ES-I3 (cell line): ENCODE data around the gene LRRD1.
A peak's percentile ranks its signal among the peaks of the same experiment; 100 is the strongest.
"Not testable (repeated sequence)": the region's sequence is repeated elsewhere in the genome, so short reads cannot be mapped to it uniquely, and the experiment has no call there.

Experiments used
- H3K36me3 ChIP-seq: 2 replicates; pipeline ENCODE4 v1.6.1; 2013; ENCODE audit warnings: mild to moderate bottlenecking, low read length, control low read depth, moderate library complexity; ENCODE audit not compliant: insufficient read depth
- H3K4me1 ChIP-seq: 2 replicates; pipeline ENCODE4 v1.6.1; 2013; ENCODE audit warnings: mild to moderate bottlenecking, control low read depth, low read length; ENCODE audit not compliant: insufficient read depth
- H3K9ac ChIP-seq: 2 replicates; pipeline ENCODE4 v1.6.1; 2013; ENCODE audit warnings: low read depth, mild to moderate bottlenecking, low read length, moderate library complexity
- H3K9me3 ChIP-seq: 2 replicates; pipeline ENCODE4 v1.6.1; 2013; ENCODE audit warnings: mild to moderate bottlenecking, low read length, moderate library complexity; ENCODE audit not compliant: control insufficient read depth, insufficient read depth

The LRRD1 gene

DNA sequence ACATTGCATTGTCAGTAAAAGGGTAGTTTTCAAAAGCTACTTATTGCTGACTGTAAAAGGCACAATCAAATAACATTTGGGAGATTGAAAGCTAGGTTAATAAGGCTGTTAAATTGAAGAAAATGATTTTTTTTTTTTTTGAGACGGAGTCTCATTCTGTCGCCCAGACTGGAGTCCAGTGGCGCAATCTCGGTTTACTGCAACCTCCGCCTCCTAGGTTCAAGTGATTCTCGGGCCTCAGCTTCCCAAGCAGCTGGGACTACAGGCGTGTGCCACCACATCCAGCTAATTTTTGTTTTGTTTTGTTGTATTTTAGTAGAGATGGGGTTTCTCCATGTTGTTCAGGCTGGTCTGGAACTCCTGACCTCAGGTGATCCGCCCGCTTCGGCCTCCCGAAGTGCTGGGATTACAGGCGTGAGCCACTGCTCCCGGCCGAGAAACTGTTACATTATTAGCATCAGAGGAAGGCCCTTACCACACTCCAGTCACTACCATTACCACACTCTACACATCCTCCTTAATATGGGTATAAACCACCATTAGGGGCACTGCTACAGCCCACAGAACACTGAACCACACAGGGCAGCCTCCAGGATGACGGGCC, 45.7 kb downstream of the LRRD1 start:
- Histone ChIP-seq H3K4me1 (no peaks in the 10 kb centered on the region), H3K9ac (peak overlapping the region; percentile 77), H3K36me3 (peaks cover 10% of the 10 kb centered on the region; the same call in 1 of the 2 replicates), H3K9me3 (no peaks in the 10 kb centered on the region)

DNA sequence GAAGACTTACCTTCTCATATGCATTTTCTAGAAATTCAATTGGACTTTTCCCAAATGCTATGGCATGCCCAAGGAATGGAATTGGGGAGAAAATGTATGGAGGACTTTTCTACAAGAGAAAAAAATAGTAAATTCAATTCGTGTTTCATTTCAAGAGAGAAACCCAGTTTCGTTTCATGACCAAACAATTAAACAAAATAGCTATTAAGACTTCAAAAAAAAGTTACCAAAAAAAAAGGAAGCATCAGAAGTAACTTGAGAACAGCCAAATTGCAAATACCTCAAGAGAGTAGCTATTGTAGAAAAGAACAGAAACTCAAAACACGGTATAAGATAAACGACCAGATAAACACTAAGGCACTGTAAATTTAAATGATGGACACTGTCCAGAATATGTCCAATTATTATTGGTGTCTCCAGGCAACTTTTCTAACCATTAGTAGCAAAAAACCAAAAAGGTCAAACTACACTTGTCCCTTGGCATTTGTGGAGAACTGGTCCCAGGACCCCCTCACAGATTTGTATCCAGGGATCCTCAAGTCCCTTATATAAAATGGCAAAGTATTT, 47.1 kb downstream of the LRRD1 start:
- Histone ChIP-seq H3K9me3 (no peaks in the 10 kb centered on the region), H3K4me1 (no peaks in the 10 kb centered on the region), H3K36me3 (peaks cover 18% of the 10 kb centered on the region; the same call in 1 of the 2 replicates), H3K9ac (no peak overlapping the region)

DNA sequence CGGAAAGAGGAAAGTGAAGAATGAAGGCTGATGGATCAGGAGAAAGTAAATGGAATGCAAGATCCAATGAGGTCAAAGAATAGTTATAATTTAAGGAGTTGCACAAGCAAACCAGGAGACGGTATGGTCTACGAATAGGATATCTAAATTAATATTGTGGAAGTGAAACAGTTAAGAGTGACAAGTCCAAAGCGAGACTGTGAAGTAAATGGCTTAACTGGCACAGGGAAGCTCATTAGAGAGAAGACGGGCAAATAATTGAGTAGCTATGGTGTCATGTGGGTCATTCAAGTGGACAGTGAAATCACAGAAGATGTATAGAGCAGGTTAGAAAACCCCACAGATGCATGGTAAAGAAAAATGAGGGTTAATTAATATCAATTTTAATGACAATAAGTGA, 47.8 kb downstream of the LRRD1 start:
- Histone ChIP-seq H3K4me1 (no peaks in the 10 kb centered on the region), H3K36me3 (peaks cover 18% of the 10 kb centered on the region; the same call in 1 of the 2 replicates), H3K9ac (no peak overlapping the region), H3K9me3 (no peaks in the 10 kb centered on the region)

DNA sequence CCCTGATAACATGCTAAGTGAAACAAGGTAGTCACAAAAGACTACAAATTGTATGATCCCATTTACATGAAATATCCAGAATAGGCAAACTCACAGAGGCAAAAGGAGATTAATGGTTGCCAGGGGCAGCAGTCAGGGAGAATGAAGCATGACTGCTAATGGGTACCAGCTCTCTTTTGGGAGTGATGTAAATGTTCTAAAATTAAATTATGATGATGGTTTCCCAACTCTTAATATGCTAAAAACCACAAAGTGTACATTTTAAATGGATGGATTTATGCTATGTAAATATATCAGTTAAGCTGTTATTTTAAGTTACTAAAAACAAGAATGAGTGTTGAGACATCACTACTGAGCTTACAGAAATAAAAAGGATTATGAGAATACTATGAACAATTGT, 57.3 kb downstream of the LRRD1 start:
- Histone ChIP-seq H3K36me3 (0 out of 2 replicates have a peak, but pooled peaks cover 7% of the 10 kb centered on the region), H3K4me1 (no peaks in the 10 kb centered on the region), H3K9me3 (no peaks in the 10 kb centered on the region), H3K9ac (no peak overlapping the region)

DNA sequence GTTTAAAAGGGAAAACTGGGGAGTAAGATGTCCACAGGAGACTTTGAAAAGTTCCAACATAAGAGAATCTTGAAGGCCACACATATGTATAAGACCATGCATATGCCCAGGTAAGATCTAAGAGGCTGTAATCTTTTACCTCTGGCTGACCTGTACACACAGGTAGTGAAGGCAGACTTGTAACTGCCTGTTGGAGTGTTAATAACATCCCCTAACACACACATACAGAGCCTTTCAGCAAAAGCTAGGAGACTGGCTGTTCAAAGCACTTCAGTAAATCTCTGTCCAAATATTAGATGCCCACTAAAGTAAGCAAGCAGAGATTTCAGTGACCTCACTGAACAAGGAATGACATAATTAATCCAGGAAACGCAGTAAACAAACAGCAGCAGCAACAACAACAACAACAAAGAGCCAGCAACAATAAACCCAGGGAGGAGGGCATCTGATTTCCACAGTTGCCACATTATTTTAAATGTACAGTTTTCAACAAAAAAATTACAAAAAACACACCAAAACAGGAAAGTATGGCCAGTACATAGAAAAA, 59.7 kb downstream of the LRRD1 start:
- no peaks in the 10 kb centered on the region for H3K9me3 ChIP-seq
- H3K36me3 ChIP-seq = 0 out of 2 replicates have a peak, but pooled peaks cover 7% of the 10 kb centered on the region
- no peak overlapping the region for H3K9ac ChIP-seq
- H3K4me1 ChIP-seq = no peaks in the 10 kb centered on the region

DNA sequence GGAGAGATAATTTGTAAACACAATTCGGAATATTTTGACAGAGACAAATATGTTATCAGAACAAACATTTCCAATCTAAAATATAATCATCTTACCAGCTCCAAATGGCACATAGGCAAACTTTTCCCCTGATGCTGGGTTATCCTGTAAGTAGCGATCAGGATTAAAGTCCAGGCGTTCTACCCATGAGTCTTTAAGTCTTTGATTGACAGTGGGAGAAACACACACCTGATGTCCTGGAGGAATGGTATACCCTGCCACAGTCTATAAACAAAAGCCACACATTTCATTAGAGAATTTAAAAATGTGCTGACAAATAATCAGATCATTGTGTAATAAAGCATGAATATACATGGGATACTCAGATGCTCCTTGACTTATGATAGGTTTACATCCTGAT, 62.0 kb downstream of the LRRD1 start:
- Histone ChIP-seq H3K9me3 (no peaks in the 10 kb centered on the region), H3K4me1 (no peaks in the 10 kb centered on the region), H3K9ac (no peak overlapping the region), H3K36me3 (no peaks in the 10 kb centered on the region)

DNA sequence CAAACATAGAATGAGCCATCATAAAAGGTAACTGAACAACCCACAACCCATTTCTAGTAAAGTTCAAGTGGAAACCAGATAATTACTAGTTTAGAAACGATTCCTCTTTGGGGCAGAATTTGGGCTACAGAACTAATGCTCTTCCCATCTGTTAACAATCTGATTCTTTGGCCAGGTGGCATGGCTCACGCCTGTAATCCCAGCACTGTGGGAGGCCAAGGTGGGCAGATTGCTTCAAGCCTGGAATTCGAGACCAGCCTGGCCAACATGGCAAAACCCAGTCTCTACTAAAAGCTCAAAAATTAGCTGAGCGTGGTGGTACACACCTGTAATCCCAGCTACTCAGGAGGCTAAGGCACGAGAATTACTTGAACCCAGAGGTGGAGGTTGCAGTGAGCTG, 63.1 kb downstream of the LRRD1 start:
- Histone ChIP-seq H3K36me3 (0 out of 2 replicates have a peak, but pooled peaks cover 2% of the 10 kb centered on the region), H3K9me3 (no peaks in the 10 kb centered on the region), H3K9ac (no peak overlapping the region), H3K4me1 (no peaks in the 10 kb centered on the region)

DNA sequence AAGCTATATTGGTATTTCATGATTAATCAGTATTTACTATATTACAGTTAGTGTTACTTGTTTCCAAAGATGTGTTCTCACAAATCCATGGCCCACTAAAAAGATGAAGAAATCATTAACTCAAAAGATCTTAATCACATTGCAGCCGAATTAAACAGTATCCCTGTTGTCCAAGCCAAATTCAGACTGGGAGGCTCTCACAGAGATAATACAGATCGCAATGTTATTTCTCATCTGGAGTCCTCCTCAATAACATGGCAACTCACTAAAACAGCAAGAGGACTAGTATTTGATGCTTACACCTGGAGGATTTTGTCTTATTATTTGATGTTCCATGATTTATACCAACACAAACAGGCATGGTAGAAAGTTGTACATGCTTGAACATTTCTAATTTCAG, 68.1 kb downstream of the LRRD1 start:
- no peaks in the 10 kb centered on the region for H3K9me3 ChIP-seq
- peaks cover 4% of the 10 kb centered on the region; the same call in 1 of the 2 replicates for H3K36me3 ChIP-seq
- H3K4me1 ChIP-seq = no peaks in the 10 kb centered on the region
- no peak overlapping the region for H3K9ac ChIP-seq

DNA sequence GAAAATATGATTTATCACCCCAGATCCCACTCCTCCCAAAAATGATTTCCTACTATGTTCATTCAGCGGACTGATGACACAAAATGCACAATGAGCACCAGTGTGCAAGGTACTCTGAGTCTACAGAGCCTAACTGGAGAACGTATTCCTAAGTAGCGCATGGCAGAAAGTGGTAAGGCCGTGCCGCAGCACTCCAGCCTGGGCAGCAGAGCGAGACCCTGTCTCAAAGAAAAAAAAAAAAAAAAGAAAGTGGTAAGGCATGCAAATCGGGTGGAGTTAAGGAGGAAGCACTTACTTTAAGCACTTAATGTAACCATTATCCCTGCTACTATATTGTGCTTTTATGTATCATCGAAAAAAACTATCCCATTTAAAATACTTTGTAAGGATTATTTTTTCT, 70.1 kb downstream of the LRRD1 start:
- Histone ChIP-seq H3K9ac (no peak overlapping the region), H3K9me3 (no peaks in the 10 kb centered on the region), H3K36me3 (peaks cover 6% of the 10 kb centered on the region; the same call in 1 of the 2 replicates), H3K4me1 (no peaks in the 10 kb centered on the region)

DNA sequence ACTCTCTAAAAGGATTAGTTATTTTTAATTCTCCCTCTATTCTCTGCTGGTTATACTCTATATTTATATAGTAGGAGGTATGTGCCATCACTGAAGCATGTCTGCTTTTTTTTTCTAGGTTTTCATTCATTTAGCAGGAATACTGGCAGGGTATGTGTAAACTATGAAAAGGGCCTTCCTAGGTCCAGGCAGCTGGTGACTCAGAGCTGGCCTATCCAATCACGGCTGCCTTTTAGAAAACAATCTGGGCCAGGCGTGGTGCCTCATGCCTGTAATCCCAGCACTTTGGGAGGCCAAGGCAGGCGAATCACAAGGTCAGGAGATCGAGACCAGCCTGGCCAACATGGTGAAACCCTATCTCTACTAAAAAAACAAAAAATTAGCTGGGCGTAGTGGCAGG, 76.1 kb downstream of the LRRD1 start:
- H3K9ac ChIP-seq, H3K9me3 ChIP-seq, H3K4me1 ChIP-seq: not testable (repeated sequence)
- H3K36me3 ChIP-seq = peaks cover 11% of the 10 kb centered on the region; the same call in 1 of the 2 replicates

DNA sequence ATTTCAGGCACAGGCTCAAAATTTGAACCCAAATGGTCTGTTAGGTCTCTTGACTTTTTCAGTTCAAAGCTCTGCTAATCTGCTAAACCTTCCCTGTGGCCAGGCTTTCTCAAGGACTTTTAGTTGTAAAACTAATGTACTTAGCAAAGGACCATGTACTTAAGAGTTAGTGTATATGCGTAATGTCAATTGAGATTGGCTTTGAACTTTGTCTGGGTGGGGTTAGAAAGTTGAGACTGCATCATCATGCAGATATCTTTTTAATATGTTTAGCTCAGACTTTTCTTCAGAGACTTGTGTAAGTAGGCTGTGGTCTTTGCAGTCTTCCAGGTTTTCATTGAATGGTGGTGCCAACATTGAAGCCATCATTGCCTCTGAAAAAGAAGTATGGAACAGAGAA, 78.4 kb downstream of the LRRD1 start:
- Histone ChIP-seq H3K4me1 (no peaks in the 10 kb centered on the region), H3K9me3 (no peaks in the 10 kb centered on the region), H3K36me3 (peaks cover 10% of the 10 kb centered on the region; the same call in 1 of the 2 replicates), H3K9ac (no peak overlapping the region)

DNA sequence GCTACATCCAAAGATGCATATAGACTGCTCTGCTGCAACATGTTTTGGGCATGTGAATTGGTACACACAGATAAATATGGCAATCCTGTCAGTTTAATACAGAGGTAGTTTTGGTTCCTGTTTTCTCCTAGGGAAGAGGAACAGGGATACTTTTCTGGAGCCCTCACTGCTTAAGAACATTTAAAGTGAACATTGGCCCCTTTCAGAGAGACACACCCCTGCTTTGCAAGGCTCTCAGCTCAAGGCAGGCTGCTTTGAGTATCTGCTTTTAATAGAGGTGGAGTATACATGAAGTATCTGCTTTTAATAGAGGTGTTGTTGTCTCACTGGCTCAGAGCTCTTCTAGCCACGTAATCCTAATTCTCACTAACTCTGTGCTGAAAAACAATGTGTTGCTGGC, 83.6 kb downstream of the LRRD1 start:
- Histone ChIP-seq H3K9me3 (no peaks in the 10 kb centered on the region), H3K4me1 (no peaks in the 10 kb centered on the region), H3K9ac (no peak overlapping the region), H3K36me3 (peaks cover 8% of the 10 kb centered on the region; the same call in 1 of the 2 replicates)
